T-cell (primary cell): ENCODE results near the gene TEKT2. TPM values are rescaled to one million over a fixed set of nuclear protein-coding genes. Genes with fewer than 3 reads are reported as not detected.

ENCODE experiments used
- ATAC-seq, 4 experiments: fragments of 200-7000 bp in 3 of 4; fragments of 150-1000 bp in 1 of 4; cut with Tn5 transposase; replicated peaks in 1 of 4; 1 replicate in 3 of 4; 2 replicates in 1 of 4; pipeline ENCODE4 v1.10.0; 2021; ENCODE audit warnings: moderate library complexity in 3 of 4, mild to moderate bottlenecking in 2 of 4, moderate number of reproducible peaks in 1 of 4
- CTCF ChIA-PET, 2 donors: fragments of 300-600 bp; sonication (Branson Sonifier 250); formaldehyde crosslinking; loops; one replicate each; lab custom pipeline; 2022; ENCODE audit warnings: antibody characterized with exemption in 2 of 2; lab: Charles Lee
- POLR2A ChIA-PET, 2 donors: fragments of 300-600 bp; sonication (Branson Sonifier 250); formaldehyde crosslinking; loops; one replicate each; lab custom pipeline; 2022; ENCODE audit warnings: antibody characterized with exemption in 2 of 2; lab: Charles Lee
- DNase-seq, 35 experiments: peaks; one replicate each; pipeline versions ENCODE4 v3.0.0 to v3.0.0-alpha.2; 2013 to 2023
- H3K27ac ChIP-seq: one replicate; pipeline ENCODE4 v1.5.1; 2013; ENCODE audit warnings: low read length
- H3K27me3 ChIP-seq, 2 experiments: replicated peaks in 1 of 2; 1 replicate in 1 of 2; 2 replicates in 1 of 2; pipeline versions ENCODE4 v1.6.1 to v1.7.0; 2013; ENCODE audit warnings: low read length in 1 of 2, mixed read lengths in 1 of 2; ENCODE audit not compliant: control insufficient read depth in 2 of 2, insufficient read depth in 2 of 2; ENCODE audit errors: extremely low read depth in 1 of 2
- H3K36me3 ChIP-seq, 2 donors: 1 replicate in 1 of 2; 2 replicates in 1 of 2; pipeline versions ENCODE4 v1.6.1 to v1.7.0; 2013; ENCODE audit warnings: low read length in 1 of 2; ENCODE audit not compliant: control insufficient read depth in 2 of 2, insufficient read depth in 1 of 2; ENCODE audit errors: extremely low read depth in 1 of 2
- H3K4me1 ChIP-seq, 2 experiments: 1 replicate in 1 of 2; 2 replicates in 1 of 2; pipeline versions ENCODE4 v1.6.1 to v1.7.0; 2013; ENCODE audit warnings: low read length in 2 of 2, mixed read lengths in 1 of 2; ENCODE audit not compliant: insufficient read depth in 2 of 2, control insufficient read depth in 1 of 2; ENCODE audit errors: extremely low read depth in 1 of 2
- H3K4me3 ChIP-seq, 2 donors: 1 replicate in 1 of 2; 2 replicates in 1 of 2; pipeline versions ENCODE4 v1.5.1 to v1.7.0; 2013; ENCODE audit warnings: mild to moderate bottlenecking in 2 of 2, low read length in 1 of 2, moderate library complexity in 1 of 2; ENCODE audit not compliant: control insufficient read depth in 1 of 2; ENCODE audit errors: extremely low read depth in 1 of 2
- H3K9me3 ChIP-seq: 2 replicates; pipeline ENCODE4 v1.7.0; 2013
- H3K27ac Mint-ChIP-seq, 2 donors: one replicate each; pipeline ENCODE4 v1.8.0; 2020 to 2021; ENCODE audit warnings: mild to moderate bottlenecking in 2 of 2, mixed read lengths in 2 of 2
- H3K27me3 Mint-ChIP-seq, 2 donors: one replicate each; pipeline ENCODE4 v1.8.0; 2021 to 2022; ENCODE audit warnings: mixed read lengths in 2 of 2
- H3K36me3 Mint-ChIP-seq: one replicate; pipeline ENCODE4 v1.8.0; 2021; ENCODE audit warnings: mixed read lengths
- H3K4me1 Mint-ChIP-seq, 3 donors: one replicate each; pipeline ENCODE4 v1.8.0; 2020 to 2022; ENCODE audit warnings: mixed read lengths in 3 of 3, mild to moderate bottlenecking in 1 of 3
- H3K4me3 Mint-ChIP-seq, 3 donors: one replicate each; pipeline ENCODE4 v1.8.0; 2020 to 2022; ENCODE audit warnings: mild to moderate bottlenecking in 3 of 3, mixed read lengths in 3 of 3, moderate library complexity in 3 of 3
- H3K9me3 Mint-ChIP-seq, 3 donors: one replicate each; pipeline ENCODE4 v1.8.0; 2020 to 2022; ENCODE audit warnings: mixed read lengths in 3 of 3
- WGBS: methylation state at CpG from one replicate; pipeline ENCODE4 v1.1.5; 2013; ENCODE audit warnings: missing lambda C conversion rate; ENCODE audit not compliant: insufficient coverage; 5-methylcytosine and 5-hydroxymethylcytosine counted together
- total RNA-seq, 35 experiments: library from RNA in 6 of 35; stranded (reverse) in 6 of 35; fragments of 120-200 nt in 1 of 35; gene quantifications; one replicate each; pipeline versions ENCODE4 v1.2.1 to v1.2.4 and lab custom pipeline; 2013 to 2026

Gene TEKT2
- total RNA-seq, 5 donors from 2014 or later (not counting 1 experiment from before 2014, with no cell fraction given), result 0.18 TPM; not detected in 4

- CTCF ChIA-PET, result no interaction called here
- no peaks in the 10 kb centered on the region for H3K4me1 ChIP-seq
- H3K27ac ChIP-seq, result no peak overlapping the region
- no peaks in the 10 kb centered on the region for H3K27me3 ChIP-seq
- H3K36me3 ChIP-seq, result peaks cover 0 to 9% of the 10 kb centered on the region in 2 donors
- H3K4me3 ChIP-seq, result no peak overlapping the region
- no peaks in the 10 kb centered on the region for H3K9me3 Mint-ChIP-seq
- ATAC-seq (no peak), DNase-seq (no peak)
- H3K4me3 Mint-ChIP-seq, result no peak overlapping the region
- no peaks in the 10 kb centered on the region for H3K27me3 Mint-ChIP-seq
- H3K9me3 ChIP-seq, result no peaks in the 10 kb centered on the region
- peaks cover 25% of the 10 kb centered on the region for H3K36me3 Mint-ChIP-seq
- POLR2A ChIA-PET, result no interaction called here
- no peak overlapping the region for H3K27ac Mint-ChIP-seq
- H3K4me1 Mint-ChIP-seq, result no peaks in the 10 kb centered on the region
- WGBS, result no CpG with 5 or more reads among the region's 5 CpGs
Observed at GRCh38 chr1:36055706-36056105, 28.2 kb upstream of the TEKT2 start.

GRCh38 chr1:36062315-36062714 is 21.6 kb upstream of the TEKT2 start:
- no peak overlapping the region for H3K27ac Mint-ChIP-seq
- no peak overlapping the region for H3K27ac ChIP-seq
- no CpG with 5 or more reads among the region's 1 CpG for WGBS
- H3K36me3 ChIP-seq, result peaks cover 0 to 5% of the 10 kb centered on the region in 2 donors
- no peak for ATAC-seq
- no peaks in the 10 kb centered on the region for H3K9me3 ChIP-seq
- no peaks in the 10 kb centered on the region for H3K9me3 Mint-ChIP-seq
- POLR2A ChIA-PET, result no interaction called here
- H3K27me3 Mint-ChIP-seq, result no peaks in the 10 kb centered on the region
- H3K4me1 ChIP-seq, result no peaks in the 10 kb centered on the region
- H3K4me3 ChIP-seq, result no peak overlapping the region
- peaks cover 11% of the 10 kb centered on the region for H3K36me3 Mint-ChIP-seq
- H3K27me3 ChIP-seq, result no peaks in the 10 kb centered on the region
- no peak overlapping the region for H3K4me3 Mint-ChIP-seq
- CTCF ChIA-PET, result interaction anchor here in 1 of 2 donors (0.6 kb wide), 1 partner anchor 253 kb away, joined by 3 read pairs; no protein-coding TSS in a partner anchor
- DNase-seq, result no peak
- no peaks in the 10 kb centered on the region for H3K4me1 Mint-ChIP-seq

GRCh38 chr1:36067871-36068270 is 16.0 kb upstream of the TEKT2 start:
- no peaks in the 10 kb centered on the region for H3K27me3 ChIP-seq
- H3K27me3 Mint-ChIP-seq, result no peaks in the 10 kb centered on the region
- ChIA-PET CTCF (interaction anchor here in 1 of 2 donors (1.0 kb wide), 1 partner anchor 34 kb away, joined by 3 read pairs; no protein-coding TSS in a partner anchor), POLR2A (no interaction called here)
- ATAC-seq (no peak), DNase-seq (no peak)
- no peaks in the 10 kb centered on the region for H3K9me3 ChIP-seq
- H3K36me3 Mint-ChIP-seq, result no peaks in the 10 kb centered on the region
- no peak overlapping the region for H3K27ac ChIP-seq
- H3K4me1 Mint-ChIP-seq, result no peaks in the 10 kb centered on the region
- H3K27ac Mint-ChIP-seq, result no peak overlapping the region
- no peaks in the 10 kb centered on the region for H3K4me1 ChIP-seq
- no peak overlapping the region for H3K4me3 Mint-ChIP-seq
- H3K4me3 ChIP-seq, result no peak overlapping the region
- no peaks in the 10 kb centered on the region for H3K36me3 ChIP-seq
- no peaks in the 10 kb centered on the region for H3K9me3 Mint-ChIP-seq

GRCh38 chr1:36068866-36069265 is 15.0 kb upstream of the TEKT2 start:
- H3K4me1 ChIP-seq, result no peaks in the 10 kb centered on the region
- no peaks in the 10 kb centered on the region for H3K27me3 Mint-ChIP-seq
- CTCF ChIA-PET, result no interaction called here

GRCh38 chr1:36070349-36070748 is 13.5 kb upstream of the TEKT2 start:
- no CpG with 5 or more reads among the region's 2 CpGs for WGBS
- H3K4me3 Mint-ChIP-seq, result no peak overlapping the region
- H3K9me3 ChIP-seq, result no peaks in the 10 kb centered on the region
- no peaks in the 10 kb centered on the region for H3K36me3 Mint-ChIP-seq
- H3K9me3 Mint-ChIP-seq, result no peaks in the 10 kb centered on the region
- no peak overlapping the region for H3K27ac ChIP-seq
- no peaks in the 10 kb centered on the region for H3K27me3 Mint-ChIP-seq
- no peaks in the 10 kb centered on the region for H3K4me1 Mint-ChIP-seq
- H3K27me3 ChIP-seq, result no peaks in the 10 kb centered on the region
- ChIA-PET CTCF (no interaction called here), POLR2A (no interaction called here)
- no peak overlapping the region for H3K27ac Mint-ChIP-seq
- H3K4me3 ChIP-seq, result no peak overlapping the region
- no peaks in the 10 kb centered on the region for H3K4me1 ChIP-seq
- DNase-seq, result no peak
- ATAC-seq, result no peak
- H3K36me3 ChIP-seq, result no peaks in the 10 kb centered on the region

More at GRCh38 chr1:36068866-36069265, 15.0 kb upstream of the TEKT2 start:
- Mint-ChIP-seq H3K9me3 (no peaks in the 10 kb centered on the region), H3K36me3 (no peaks in the 10 kb centered on the region), H3K4me3 (no peak overlapping the region), H3K27ac (no peak overlapping the region), H3K4me1 (no peaks in the 10 kb centered on the region)
- WGBS, result no CpG with 5 or more reads among the region's 2 CpGs
- Histone ChIP-seq H3K27ac (no peak overlapping the region), H3K27me3 (no peaks in the 10 kb centered on the region), H3K4me3 (no peak overlapping the region), H3K9me3 (no peaks in the 10 kb centered on the region), H3K36me3 (no peaks in the 10 kb centered on the region)
- POLR2A ChIA-PET, result no interaction called here
- ATAC-seq, result no peak
- DNase-seq, result no peak

- no peaks in the 10 kb centered on the region for H3K9me3 Mint-ChIP-seq
- ATAC-seq (no peak), DNase-seq (no peak)
- POLR2A ChIA-PET, result no interaction called here
- CTCF ChIA-PET, result no interaction called here
- no peak overlapping the region for H3K4me3 Mint-ChIP-seq
- peaks cover 0 to 7% of the 10 kb centered on the region in 2 experiments for H3K27me3 ChIP-seq
- no peaks in the 10 kb centered on the region for H3K4me1 Mint-ChIP-seq
- H3K36me3 Mint-ChIP-seq, result no peaks in the 10 kb centered on the region
- peaks cover 4 to 9% of the 10 kb centered on the region in 2 donors for H3K27me3 Mint-ChIP-seq
- no peak overlapping the region for H3K27ac ChIP-seq
- H3K4me1 ChIP-seq, result no peaks in the 10 kb centered on the region
- 61% methylated on average over 3 of the region's 4 CpGs for WGBS
- H3K36me3 ChIP-seq, result no peaks in the 10 kb centered on the region
- H3K27ac Mint-ChIP-seq, result no peak overlapping the region
- H3K4me3 ChIP-seq, result no peak overlapping the region
- no peaks in the 10 kb centered on the region for H3K9me3 ChIP-seq
Observed at GRCh38 chr1:36076979-36077573, 6.8 kb upstream of the TEKT2 start.
